ENCODE results near the gene AHI1.

The AHI1 gene

GRCh38 chr6:135497412-135498184, at the start of gene AHI1:
Gene AHI1, minus strand, starts transcription at chr6:135497740. Its CDS starts 5,503 bp downstream, at chr6:135492237.
- peak; percentile 74 for DNase-seq (ENCODE audit: low spot score)

GRCh38 chr6:135546680-135547418, 49.3 kb upstream of the AHI1 start:
- no peak for DNase-seq (ENCODE audit: low spot score)

- no peak for DNase-seq (ENCODE audit: low spot score)
Observed at GRCh38 chr6:135546206-135546605, 48.7 kb upstream of the AHI1 start.

GRCh38 chr6:135540207-135540840, 42.8 kb upstream of the AHI1 start:
- DNase-seq (ENCODE audit: low spot score): no peak

GRCh38 chr6:135537741-135538301, 40.3 kb upstream of the AHI1 start:
- DNase-seq (ENCODE audit: low spot score): peak; percentile 34

GRCh38 chr6:135535989-135536414, 38.5 kb upstream of the AHI1 start:
- peak; percentile 51 for DNase-seq (ENCODE audit: low spot score)

- no peak for DNase-seq (ENCODE audit: low spot score)
Observed at GRCh38 chr6:135534773-135535380, 37.3 kb upstream of the AHI1 start.

GRCh38 chr6:135532559-135532958, 35.0 kb upstream of the AHI1 start:
- no peak for DNase-seq (ENCODE audit: low spot score)

- DNase-seq (ENCODE audit: low spot score): no peak
Observed at GRCh38 chr6:135531954-135532490, 34.5 kb upstream of the AHI1 start.

- no peak for DNase-seq (ENCODE audit: low spot score)
Observed at GRCh38 chr6:135530113-135530512, 32.6 kb upstream of the AHI1 start.

- no peak for DNase-seq (ENCODE audit: low spot score)
Observed at GRCh38 chr6:135527960-135528249, 30.4 kb upstream of the AHI1 start.

GRCh38 chr6:135527116-135527959, 29.8 kb upstream of the AHI1 start:
- DNase-seq (ENCODE audit: low spot score): no peak

- DNase-seq (ENCODE audit: low spot score): no peak
Observed at GRCh38 chr6:135525594-135525993, 28.1 kb upstream of the AHI1 start.

- no peak for DNase-seq (ENCODE audit: low spot score)
Observed at GRCh38 chr6:135522965-135523692, 25.6 kb upstream of the AHI1 start.

GRCh38 chr6:135521431-135521830, 23.9 kb upstream of the AHI1 start:
- no peak for DNase-seq (ENCODE audit: low spot score)

- DNase-seq (ENCODE audit: low spot score): no peak
Observed at GRCh38 chr6:135520781-135521180, 23.2 kb upstream of the AHI1 start.

- DNase-seq (ENCODE audit: low spot score): no peak
Observed at GRCh38 chr6:135519348-135519747, 21.8 kb upstream of the AHI1 start.

- no peak for DNase-seq (ENCODE audit: low spot score)
Observed at GRCh38 chr6:135517527-135517926, 20.0 kb upstream of the AHI1 start.

GRCh38 chr6:135514706-135515105, 17.2 kb upstream of the AHI1 start:
- no peak for DNase-seq (ENCODE audit: low spot score)

- DNase-seq (ENCODE audit: low spot score): peak; percentile 37
Observed at GRCh38 chr6:135506270-135506997, 8.9 kb upstream of the AHI1 start.

Data from COLO829 (cell line).